AG04449 (cell line): Measurements from ENCODE around the gene ARHGEF4.
"Not testable (repeated sequence)": the region's sequence is repeated elsewhere in the genome, so short reads cannot be mapped to it uniquely, and the experiment has no call there.

Experiments
- CTCF ChIA-PET: fragments of 350-600 bp; formaldehyde crosslinking; extraction: SDS; loops from one replicate; lab custom pipeline; 2021; ENCODE audit warnings: antibody characterized with exemption; lab: Yijun Ruan, JAX
- POLR2A ChIA-PET: fragments of 400-600, 350-600 bp; formaldehyde crosslinking; extraction: SDS; loops from one replicate; lab custom pipeline; 2020; ENCODE audit warnings: antibody characterized with exemption, inconsistent platforms; lab: Yijun Ruan, JAX
- DNase-seq: peaks from one replicate; pipeline ENCODE4 v3.0.0-alpha.2; 2010; ENCODE audit warnings: low read depth, low spot score
- H3K4me3 ChIP-seq: 2 replicates; pipeline ENCODE4 v1.5.1; 2011; ENCODE audit warnings: low read depth, mild to moderate bottlenecking, control low read depth, low read length
- CTCF ChIP-seq: IDR thresholded peaks from one replicate; pipeline ENCODE4 v1.5.1; 2011; ENCODE audit warnings: mild to moderate bottlenecking, moderate library complexity, low read length, control low read depth, inconsistent platforms; ENCODE audit not compliant: insufficient read depth; ENCODE audit errors: missing control alignments

ARHGEF4 gene

DNA sequence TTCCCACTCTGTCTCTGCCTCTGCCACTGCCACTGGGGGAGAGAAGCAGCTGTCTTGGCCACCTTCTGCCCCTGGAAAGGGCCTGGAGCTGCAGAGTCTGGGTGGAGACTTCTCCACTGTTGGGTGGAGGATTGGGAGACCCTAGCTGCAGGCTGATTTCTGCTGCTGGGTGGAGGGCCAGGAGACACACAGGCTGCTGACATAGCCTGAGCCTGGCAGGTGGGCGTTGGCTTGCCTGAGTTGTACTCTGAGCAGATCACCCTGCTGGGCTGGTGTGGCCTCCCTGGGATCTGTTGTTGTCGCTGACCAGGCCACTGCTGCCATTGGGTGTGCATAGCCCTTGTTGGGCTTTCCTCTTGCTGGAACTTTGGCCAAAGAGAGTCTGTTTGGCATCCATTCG is 64.3 kb downstream of the ARHGEF4 start:
- no peak overlapping the region for H3K4me3 ChIP-seq
- ChIA-PET POLR2A (no interaction called here), CTCF (no interaction called here)
- no peak for TF ChIP-seq CTCF
- DNase-seq: no peak

DNA sequence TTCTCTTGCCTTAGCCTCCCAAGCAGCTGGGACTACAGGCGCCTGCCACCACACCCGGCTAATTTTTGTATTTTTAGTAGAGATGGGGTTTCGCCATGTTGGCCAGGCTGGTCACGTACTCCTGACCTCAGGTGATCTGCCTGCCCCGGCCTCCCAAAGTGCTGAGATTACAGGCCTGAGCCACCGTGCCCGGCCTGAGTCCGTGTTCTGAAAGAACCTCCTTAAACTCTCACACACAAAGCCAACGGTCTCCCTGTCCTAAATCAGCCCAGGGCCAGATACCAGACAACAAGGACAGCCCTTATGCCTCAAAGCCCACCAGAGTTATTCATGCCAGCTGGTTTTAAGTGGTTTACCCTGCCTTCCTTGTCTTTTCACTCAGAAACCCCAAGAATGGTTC is 64.9 kb downstream of the ARHGEF4 start:
- POLR2A ChIA-PET, DNase-seq, H3K4me3 ChIP-seq, CTCF ChIA-PET: not testable (repeated sequence)

DNA sequence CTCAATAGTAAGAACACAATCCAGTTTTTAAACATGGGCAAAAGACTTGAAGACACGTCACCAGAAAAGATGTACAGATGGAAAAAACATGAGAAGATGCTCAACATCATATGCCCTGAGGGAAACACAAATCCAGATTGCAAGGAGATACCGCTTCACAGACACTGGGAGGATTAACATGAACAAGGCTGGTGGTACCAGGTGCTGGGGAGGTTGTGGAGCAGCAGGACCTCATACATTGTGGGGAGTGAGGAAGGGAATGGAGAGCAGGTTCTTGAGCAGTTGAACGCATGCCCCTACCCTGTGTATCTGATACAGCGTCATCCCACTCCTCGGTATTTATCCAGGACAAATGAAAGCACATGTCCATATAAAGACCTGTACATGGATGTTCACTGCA is 72.1 kb downstream of the ARHGEF4 start:
- no peak for TF ChIP-seq CTCF
- DNase-seq: no peak
- H3K4me3 ChIP-seq: no peak overlapping the region
- ChIA-PET CTCF (interaction anchor here (3.5 kb wide), 1 partner anchor 12 kb away, joined by 9 read pairs; no protein-coding TSS in a partner anchor), POLR2A (no interaction called here)

GRCh38 chr2:130910931-130911330 is 74.2 kb downstream of the ARHGEF4 start:
- ChIA-PET POLR2A (no interaction called here), CTCF (interaction anchor here (1.0 to 1.6 kb wide), 2 partner anchors 9 to 10 kb away, joined by 3 to 6 read pairs; no protein-coding TSS in a partner anchor)
- no peak for TF ChIP-seq CTCF
- DNase-seq: no peak
- H3K4me3 ChIP-seq: no peak overlapping the region

DNA sequence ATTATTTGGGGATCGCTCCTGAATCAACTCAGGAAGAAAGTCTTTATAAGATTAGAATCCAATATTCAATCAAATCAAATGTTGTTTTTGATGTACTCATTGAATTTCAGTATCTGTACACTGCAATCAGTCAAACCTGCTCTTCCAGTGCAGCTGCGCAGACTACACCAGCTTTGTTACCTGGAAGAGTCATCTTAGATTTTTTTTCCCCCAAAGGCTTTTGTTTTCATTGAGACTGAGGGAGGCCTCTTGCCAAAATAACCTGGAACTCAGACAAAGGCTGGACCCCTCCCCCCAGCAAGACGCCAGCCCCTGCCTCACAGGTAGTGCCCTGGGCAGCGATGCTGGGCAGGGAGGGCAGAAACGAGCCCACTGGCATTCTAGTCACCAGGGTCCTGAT is 74.8 kb downstream of the ARHGEF4 start:
- ChIA-PET POLR2A (no interaction called here), CTCF (interaction anchor here (1.0 kb wide), 1 partner anchor 9 kb away, joined by 3 read pairs; no protein-coding TSS in a partner anchor)
- TF ChIP-seq CTCF: no peak
- no peak for DNase-seq
- H3K4me3 ChIP-seq: no peak overlapping the region

DNA sequence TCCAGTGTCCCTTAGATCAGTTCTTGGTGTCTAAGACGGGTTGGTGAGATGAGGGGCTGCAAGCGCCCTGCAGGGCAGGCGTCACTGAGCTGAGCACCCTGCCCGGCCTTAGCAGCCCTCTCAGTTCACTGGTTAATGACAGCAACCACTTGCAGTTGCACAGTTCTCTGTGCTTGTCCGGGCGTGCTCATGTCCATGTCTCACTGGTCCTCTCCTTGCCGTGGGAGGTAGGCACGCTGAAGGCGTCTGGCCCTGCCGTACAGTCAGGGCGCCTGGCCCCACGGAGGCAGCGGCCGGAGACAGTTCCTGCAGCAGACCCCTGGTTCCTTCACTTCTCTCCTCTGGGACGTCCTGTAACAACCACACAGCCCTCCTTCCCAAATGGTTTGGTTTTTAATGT is 75.3 kb downstream of the ARHGEF4 start:
- H3K4me3 ChIP-seq: no peak overlapping the region
- CTCF ChIA-PET: interaction anchor here (1.0 kb wide), 1 partner anchor 8 kb away, joined by 3 read pairs; no protein-coding TSS in a partner anchor
- TF ChIP-seq CTCF: no peak
- DNase-seq: no peak
- POLR2A ChIA-PET: no interaction called here

GRCh38 chr2:130912471-130912870 is 75.8 kb downstream of the ARHGEF4 start:
- ChIA-PET POLR2A (no interaction called here), CTCF (no interaction called here)
- no peak for DNase-seq
- TF ChIP-seq CTCF: no peak
- no peak overlapping the region for H3K4me3 ChIP-seq
